Stimulated activated CD4-positive, alpha-beta T cell treated with anti-CD3 and anti-CD28 coated beads, Interleukin-1b, Interleukin-23, amount 100 ng/mL, for 24 hours (primary cell): ENCODE results near the gene GUK1.
"Not testable (repeated sequence)": the region's sequence is repeated elsewhere in the genome, so short reads cannot be mapped to it uniquely, and the experiment has no call there.

ENCODE experiments used
- DNase-seq, 4 experiments: peaks; one replicate each; pipeline ENCODE4 v3.0.0-alpha.2; 2020; ENCODE audit warnings: low read depth in 4 of 4, low spot score in 1 of 4

The GUK1 gene

GRCh38 chr1:228104526-228105269 is 35.4 kb upstream of the GUK1 start:
- DNase-seq, result no peak

- DNase-seq, result no peak
These were observed 34.6 kb upstream of the GUK1 start for GRCh38 chr1:228105270-228105995.

- DNase-seq, result no peak
These were observed 33.9 kb upstream of the GUK1 start for GRCh38 chr1:228105996-228106799.

- DNase-seq, result no peak
These were observed 33.4 kb upstream of the GUK1 start for GRCh38 chr1:228106800-228107054.

- DNase-seq, result no peak
These were observed 32.4 kb upstream of the GUK1 start for GRCh38 chr1:228107636-228108035.

GRCh38 chr1:228108055-228108690 is 31.9 kb upstream of the GUK1 start:
- DNase-seq, result no peak

- no peak for DNase-seq
These were observed 31.4 kb upstream of the GUK1 start for GRCh38 chr1:228108742-228109072.

- DNase-seq, result peak; percentile 94 to 99 (median 96)
These were observed 30.8 kb upstream of the GUK1 start, which contains the start of gene MRPL55 for GRCh38 chr1:228109073-228109961. MRPL55 (minus strand) TSS chr1:228109299; CDS start chr1:228108260, 1,039 bp downstream.

- DNase-seq, result no peak
These were observed 30.1 kb upstream of the GUK1 start for GRCh38 chr1:228109962-228110488.

GRCh38 chr1:228110556-228110955 is 29.5 kb upstream of the GUK1 start:
- no peak for DNase-seq

GRCh38 chr1:228111315-228111714 is 28.8 kb upstream of the GUK1 start:
- not testable (repeated sequence) for DNase-seq

- DNase-seq, result no peak
These were observed 27.9 kb upstream of the GUK1 start for GRCh38 chr1:228112167-228112566.

- DNase-seq, result no peak
These were observed 27.5 kb upstream of the GUK1 start for GRCh38 chr1:228112617-228113016.

GRCh38 chr1:228114827-228115226 is 25.3 kb upstream of the GUK1 start:
- DNase-seq, result no peak

GRCh38 chr1:228117335-228117734 is 22.7 kb upstream of the GUK1 start:
- no peak for DNase-seq

GRCh38 chr1:228118040-228118439 is 22.0 kb upstream of the GUK1 start:
- no peak for DNase-seq

GRCh38 chr1:228120351-228120750 is 19.7 kb upstream of the GUK1 start:
- DNase-seq, result no peak

GRCh38 chr1:228120857-228121489 is 19.1 kb upstream of the GUK1 start:
- DNase-seq, result no peak

- DNase-seq, result no peak
These were observed 17.1 kb upstream of the GUK1 start for GRCh38 chr1:228122921-228123441.

GRCh38 chr1:228123505-228123904 is 16.6 kb upstream of the GUK1 start:
- DNase-seq, result no peak
